Naive thymus-derived CD4-positive, alpha-beta T cell (primary cell): ENCODE measurements around the gene PDZD4. TPM values are rescaled to one million over a fixed set of nuclear protein-coding genes. Genes with fewer than 3 reads are reported as not detected.

ENCODE experiments used
- polyA plus RNA-seq, 2 donors: library from polyadenylated mRNA; unstranded; fragments of 300-500 nt; fragmentation: Illumina TruSeq; gene quantifications; one replicate each; pipeline ENCODE4 v1.2.3, GENCODE V29; 2021
- total RNA-seq, 6 experiments: library from RNA in 5 of 6; stranded (reverse) in 5 of 6; gene quantifications; 1 replicate in 5 of 6; 2 replicates in 1 of 6; pipeline ENCODE4 v1.2.3 and lab custom pipeline; 2021 to 2026

Gene PDZD4
- total and polyA plus RNA-seq, 7 experiments from 2014 or later: 0.07 to 29.0 (median 0.51) TPM

Other genes starting within 250 kb of the PDZD4 start
- gene CCNQ, start 231.4 kb downstream of the PDZD4 start, total RNA-seq: 10 to 100 TPM; 13.7 to 27.6 (median 21.0) TPM
- gene CCNQ, start 231.4 kb downstream of the PDZD4 start, polyA plus RNA-seq: 10 to 100 TPM; 33.9 to 42.0 TPM
- not detected for gene DUSP9, start 183.3 kb downstream of the PDZD4 start, total RNA-seq
- not detected for gene DUSP9, start 183.3 kb downstream of the PDZD4 start, polyA plus RNA-seq
- gene PNCK, start 156.7 kb downstream of the PDZD4 start, total RNA-seq: 1 to 10 TPM in 1 of 5 experiments, under 1 TPM in 2, not detected in 2; 0.35 to 1.1 (median 0.58) TPM
- not detected for gene PNCK, start 156.7 kb downstream of the PDZD4 start, polyA plus RNA-seq
- 1 to 10 TPM in 2 of 5 experiments, under 1 TPM in 3; 0.14 to 2.6 (median 0.84) TPM for gene SLC6A8, start 142.6 kb downstream of the PDZD4 start, total RNA-seq
- under 1 TPM in 1 of 2 donors, not detected in 1; 0.10 TPM for gene SLC6A8, start 142.6 kb downstream of the PDZD4 start, polyA plus RNA-seq
- 100 to 1,000 TPM in 4 of 5 experiments, 10 to 100 TPM in 1; 80.2 to 153 (median 117) TPM for gene BCAP31, start 106.2 kb downstream of the PDZD4 start, total RNA-seq
- 100 to 1,000 TPM; 297 to 329 TPM for gene BCAP31, start 106.2 kb downstream of the PDZD4 start, polyA plus RNA-seq
- gene ABCD1, start 105.7 kb downstream of the PDZD4 start, total RNA-seq: 10 to 100 TPM in 3 of 5 experiments, 1 to 10 TPM in 2; 6.6 to 17.6 (median 10.2) TPM
- gene ABCD1, start 105.7 kb downstream of the PDZD4 start, polyA plus RNA-seq: 1 to 10 TPM; 2.1 to 3.7 TPM
- 1 to 10 TPM in 1 of 5 experiments, under 1 TPM in 2, not detected in 2; 0.45 to 1.6 (median 0.68) TPM for gene PLXNB3, start 66.3 kb downstream of the PDZD4 start, total RNA-seq
- gene PLXNB3, start 66.3 kb downstream of the PDZD4 start, polyA plus RNA-seq: not detected
- not detected for gene SRPK3, start 49.5 kb downstream of the PDZD4 start, total RNA-seq
- not detected for gene SRPK3, start 49.5 kb downstream of the PDZD4 start, polyA plus RNA-seq
- 10 to 100 TPM; 44.1 to 73.1 (median 57.0) TPM for gene IDH3G, start 36.2 kb downstream of the PDZD4 start, total RNA-seq
- gene IDH3G, start 36.2 kb downstream of the PDZD4 start, polyA plus RNA-seq: 100 to 1,000 TPM in 1 of 2 donors, 10 to 100 TPM in 1; 89.2 to 125 TPM
- 100 to 1,000 TPM; 156 to 299 (median 168) TPM for gene SSR4, start 35.9 kb downstream of the PDZD4 start, total RNA-seq
- gene SSR4, start 35.9 kb downstream of the PDZD4 start, polyA plus RNA-seq: 100 to 1,000 TPM; 400 to 496 TPM
- 1 to 10 TPM in 3 of 5 experiments, under 1 TPM in 1, not detected in 1; 0.81 to 9.2 (median 1.3) TPM for gene L1CAM, start 55.6 kb upstream of the PDZD4 start, total RNA-seq
- under 1 TPM in 1 of 2 donors, not detected in 1; 0.16 TPM for gene L1CAM, start 55.6 kb upstream of the PDZD4 start, polyA plus RNA-seq
- under 1 TPM in 1 of 5 experiments, not detected in 4; 0.29 TPM for gene AVPR2, start 74.1 kb upstream of the PDZD4 start, total RNA-seq
- gene AVPR2, start 74.1 kb upstream of the PDZD4 start, polyA plus RNA-seq: not detected
- 100 to 1,000 TPM; 310 to 439 (median 377) TPM for gene ARHGAP4, start 95.7 kb upstream of the PDZD4 start, total RNA-seq
- gene ARHGAP4, start 95.7 kb upstream of the PDZD4 start, polyA plus RNA-seq: 100 to 1,000 TPM in 1 of 2 donors, 10 to 100 TPM in 1; 82.5 to 147 TPM
- gene NAA10, start 104.5 kb upstream of the PDZD4 start, total RNA-seq: 10 to 100 TPM; 45.2 to 79.7 (median 75.6) TPM
- 10 to 100 TPM; 37.6 to 47.2 TPM for gene NAA10, start 104.5 kb upstream of the PDZD4 start, polyA plus RNA-seq
- gene RENBP, start 114.1 kb upstream of the PDZD4 start, total RNA-seq: 10 to 100 TPM; 14.8 to 32.7 (median 27.7) TPM
- gene RENBP, start 114.1 kb upstream of the PDZD4 start, polyA plus RNA-seq: 1 to 10 TPM in 1 of 2 donors, under 1 TPM in 1; 0.47 to 1.3 TPM
- gene HCFC1, start 141.3 kb upstream of the PDZD4 start, total RNA-seq: 100 to 1,000 TPM in 1 of 5 experiments, 10 to 100 TPM in 4; 52.3 to 106 (median 67.2) TPM
- gene HCFC1, start 141.3 kb upstream of the PDZD4 start, polyA plus RNA-seq: 10 to 100 TPM in 1 of 2 donors, 1 to 10 TPM in 1; 6.6 to 15.0 TPM
- gene TMEM187, start 142.2 kb upstream of the PDZD4 start, total RNA-seq: 10 to 100 TPM in 2 of 5 experiments, 1 to 10 TPM in 3; 1.4 to 13.4 (median 7.1) TPM
- gene TMEM187, start 142.2 kb upstream of the PDZD4 start, polyA plus RNA-seq: 10 to 100 TPM in 1 of 2 donors, 1 to 10 TPM in 1; 10.0 to 22.7 TPM
- gene IRAK1, start 189.4 kb upstream of the PDZD4 start, total RNA-seq: 100 to 1,000 TPM in 2 of 5 experiments, 10 to 100 TPM in 3; 50.6 to 120 (median 61.6) TPM
- 10 to 100 TPM; 20.0 to 47.2 TPM for gene IRAK1, start 189.4 kb upstream of the PDZD4 start, polyA plus RNA-seq